SIG-M5 (cell line): ENCODE data around the gene MAVS.
"Not testable (repeated sequence)": the region's sequence is repeated elsewhere in the genome, so short reads cannot be mapped to it uniquely, and the experiment has no call there.

Experiments
- DNase-seq: peaks from one replicate; lab custom pipeline; 2025; lab: John Stamatoyannopoulos, UW

MAVS gene

GRCh38 chr20:3854462-3854871 lies 7.8 kb downstream of the MAVS start:
- DNase-seq, result no peak

DNA sequence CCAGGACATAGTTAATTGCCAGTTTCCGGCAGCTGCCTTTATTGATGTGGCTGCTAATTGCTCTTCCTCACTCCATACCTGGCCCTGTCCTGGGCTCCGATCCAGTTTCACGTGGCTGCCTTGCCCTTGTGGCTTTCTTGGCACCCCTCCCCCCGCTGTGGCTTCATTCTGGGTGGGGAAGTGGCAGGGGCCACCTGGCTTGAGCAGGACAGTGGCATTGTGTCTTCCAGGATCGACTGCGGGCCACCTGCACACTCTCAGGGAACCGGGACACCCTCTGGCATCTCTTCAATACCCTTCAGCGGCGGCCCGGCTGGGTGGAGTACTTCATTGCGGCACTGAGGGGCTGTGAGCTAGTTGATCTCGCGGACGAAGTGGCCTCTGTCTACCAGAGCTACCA lies 10.8 kb downstream of the MAVS start:
- no peak for DNase-seq

- DNase-seq, result no peak
Measured at GRCh38 chr20:3858689-3859088, 12.1 kb downstream of the MAVS start.

DNA sequence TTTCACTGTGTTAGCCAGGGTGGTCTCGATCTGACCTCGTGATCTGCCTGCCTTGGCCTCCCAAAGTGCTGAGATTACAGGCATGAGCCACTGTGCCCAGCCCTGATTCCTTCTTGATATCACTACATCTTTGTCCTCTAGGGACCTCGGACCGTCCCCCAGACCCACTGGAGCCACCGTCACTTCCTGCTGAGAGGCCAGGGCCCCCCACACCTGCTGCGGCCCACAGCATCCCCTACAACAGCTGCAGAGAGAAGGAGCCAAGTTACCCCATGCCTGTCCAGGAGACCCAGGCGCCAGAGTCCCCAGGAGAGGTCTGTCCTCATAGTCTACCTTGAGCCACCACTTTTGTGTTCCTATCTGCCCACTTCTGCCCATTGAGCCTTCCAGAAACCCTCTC lies 14.6 kb downstream of the MAVS start:
- DNase-seq, result no peak

DNA sequence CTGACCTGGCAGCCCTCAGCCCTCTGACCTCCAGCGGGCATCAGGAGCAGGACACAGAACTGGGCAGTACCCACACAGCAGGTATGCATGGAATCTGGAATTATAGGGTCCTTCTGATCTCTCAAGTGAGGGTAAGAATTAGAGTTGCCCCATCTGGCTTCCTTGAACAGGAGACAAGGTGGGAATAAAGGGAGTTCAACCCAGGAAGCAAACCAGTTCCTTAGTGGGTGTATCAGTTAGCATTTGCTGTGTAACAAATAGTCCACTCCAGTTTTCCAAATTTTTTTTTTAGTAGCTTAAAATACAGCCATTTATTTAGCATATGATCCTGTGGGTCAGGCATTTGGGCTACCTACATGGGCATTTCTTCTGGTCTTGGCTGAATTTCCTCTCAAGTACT lies 15.7 kb downstream of the MAVS start:
- DNase-seq, result no peak

GRCh38 chr20:3863317-3863716 lies 16.7 kb downstream of the MAVS start:
- no peak for DNase-seq

DNA sequence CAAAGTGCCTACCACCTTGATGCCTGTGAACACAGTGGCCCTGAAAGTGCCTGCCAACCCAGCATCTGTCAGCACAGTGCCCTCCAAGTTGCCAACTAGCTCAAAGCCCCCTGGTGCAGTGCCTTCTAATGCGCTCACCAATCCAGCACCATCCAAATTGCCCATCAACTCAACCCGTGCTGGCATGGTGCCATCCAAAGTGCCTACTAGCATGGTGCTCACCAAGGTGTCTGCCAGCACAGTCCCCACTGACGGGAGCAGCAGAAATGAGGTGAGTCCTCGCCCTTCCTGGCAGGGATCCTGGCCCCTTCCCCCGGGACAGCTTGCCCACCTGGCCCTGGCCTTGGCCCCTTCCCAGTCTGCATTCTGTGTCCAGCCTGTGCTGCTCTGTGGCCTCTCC lies 17.9 kb downstream of the MAVS start:
- DNase-seq, result no peak

GRCh38 chr20:3865152-3865886 lies 18.7 kb downstream of the MAVS start:
- no peak for DNase-seq

DNA sequence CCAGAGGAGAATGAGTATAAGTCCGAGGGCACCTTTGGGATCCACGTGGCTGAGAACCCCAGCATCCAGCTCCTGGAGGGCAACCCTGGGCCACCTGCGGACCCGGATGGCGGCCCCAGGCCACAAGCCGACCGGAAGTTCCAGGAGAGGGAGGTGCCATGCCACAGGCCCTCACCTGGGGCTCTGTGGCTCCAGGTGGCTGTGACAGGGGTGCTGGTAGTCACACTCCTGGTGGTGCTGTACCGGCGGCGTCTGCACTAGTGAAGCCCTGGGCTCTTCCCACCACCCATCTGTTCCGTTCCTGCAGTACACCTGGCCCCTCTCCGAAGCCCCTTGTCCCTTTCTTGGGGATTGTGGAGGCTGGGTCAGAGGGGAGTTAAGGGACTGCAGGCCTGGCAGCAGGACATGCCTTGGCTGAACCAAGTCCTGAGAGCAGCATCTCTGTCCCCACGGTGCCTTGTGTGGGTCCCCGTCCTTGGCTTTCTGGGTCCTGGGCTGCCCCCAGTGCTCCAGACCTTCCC lies 19.3 kb downstream of the MAVS start:
- no peak for DNase-seq

DNA sequence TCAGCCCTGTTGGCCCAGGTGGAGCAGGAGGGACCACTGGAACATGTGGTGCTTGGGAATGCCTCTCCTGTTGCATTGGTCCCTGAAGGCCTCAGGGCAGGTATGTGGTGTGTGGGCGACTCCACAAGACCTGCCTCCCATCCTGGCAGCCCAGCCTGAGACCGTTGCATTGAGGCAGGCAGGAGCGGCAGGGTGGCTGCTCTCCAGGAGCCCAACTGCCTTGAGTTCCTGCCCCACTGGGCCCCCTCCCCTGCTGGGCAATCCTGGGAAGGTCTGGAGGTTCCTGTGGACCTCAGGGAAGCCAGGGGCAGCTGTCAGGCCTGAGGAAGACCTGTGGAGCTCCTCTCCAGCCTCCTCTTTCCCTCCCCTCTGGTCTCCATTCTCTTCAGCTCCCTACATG lies 19.8 kb downstream of the MAVS start:
- no peak for DNase-seq

DNA sequence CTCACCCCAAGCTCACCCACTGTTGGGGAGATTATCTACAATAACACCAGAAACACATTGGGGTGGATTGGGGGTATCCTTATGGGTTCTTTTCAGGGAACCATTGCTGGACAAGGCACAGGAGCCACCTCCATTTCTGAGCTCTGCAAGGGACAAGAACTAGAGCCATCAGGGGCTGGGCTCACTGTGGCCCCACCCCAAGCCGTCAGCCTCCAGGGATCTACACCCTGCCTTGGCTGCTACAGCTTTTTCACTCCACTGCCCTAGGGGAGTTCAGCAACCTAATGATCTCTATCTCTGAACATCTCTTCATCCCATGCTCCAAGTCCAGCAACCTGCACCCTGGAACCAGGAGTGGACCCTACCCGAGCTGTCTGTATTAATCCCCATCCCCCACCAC lies 21.2 kb downstream of the MAVS start:
- DNase-seq, result no peak

DNA sequence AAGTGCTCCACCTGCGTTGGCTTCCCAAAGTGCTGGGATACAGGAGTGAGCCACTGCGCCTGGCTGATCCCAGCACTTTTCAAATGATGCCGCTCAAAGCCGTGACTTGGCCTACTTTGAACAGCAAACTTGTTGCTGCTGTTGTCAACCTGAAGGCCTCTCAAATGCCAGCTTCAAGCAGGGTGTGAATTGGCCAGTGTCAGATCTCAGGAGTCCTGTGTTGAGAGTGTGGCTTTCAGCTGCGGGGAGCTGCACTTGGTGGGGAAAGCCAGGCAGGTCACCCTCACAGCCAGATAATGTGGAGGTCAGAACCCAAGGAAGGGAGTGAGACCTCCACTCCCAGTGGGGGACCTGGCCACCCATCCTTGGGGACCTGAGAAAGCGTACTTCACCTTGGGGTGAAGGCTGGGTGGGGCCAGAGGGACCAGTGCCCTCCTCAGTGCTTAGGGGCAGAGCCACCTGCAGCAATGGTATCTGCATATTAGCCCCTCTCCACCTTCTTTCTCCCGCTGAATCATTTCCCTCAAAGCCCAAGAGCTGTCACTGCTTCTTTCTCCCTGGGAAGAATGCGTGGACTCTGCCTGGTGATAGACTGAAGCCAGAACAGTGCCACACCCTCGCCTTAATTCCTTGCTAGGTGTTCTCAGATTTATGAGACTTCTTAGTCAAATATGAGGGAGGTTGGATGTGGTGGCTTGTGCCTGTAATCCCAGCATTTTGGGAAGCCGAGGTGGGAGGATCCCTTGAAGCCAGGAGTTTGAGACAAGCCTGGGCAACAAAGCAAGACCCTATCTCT lies 23.4 kb downstream of the MAVS start:
- DNase-seq, result no peak

DNA sequence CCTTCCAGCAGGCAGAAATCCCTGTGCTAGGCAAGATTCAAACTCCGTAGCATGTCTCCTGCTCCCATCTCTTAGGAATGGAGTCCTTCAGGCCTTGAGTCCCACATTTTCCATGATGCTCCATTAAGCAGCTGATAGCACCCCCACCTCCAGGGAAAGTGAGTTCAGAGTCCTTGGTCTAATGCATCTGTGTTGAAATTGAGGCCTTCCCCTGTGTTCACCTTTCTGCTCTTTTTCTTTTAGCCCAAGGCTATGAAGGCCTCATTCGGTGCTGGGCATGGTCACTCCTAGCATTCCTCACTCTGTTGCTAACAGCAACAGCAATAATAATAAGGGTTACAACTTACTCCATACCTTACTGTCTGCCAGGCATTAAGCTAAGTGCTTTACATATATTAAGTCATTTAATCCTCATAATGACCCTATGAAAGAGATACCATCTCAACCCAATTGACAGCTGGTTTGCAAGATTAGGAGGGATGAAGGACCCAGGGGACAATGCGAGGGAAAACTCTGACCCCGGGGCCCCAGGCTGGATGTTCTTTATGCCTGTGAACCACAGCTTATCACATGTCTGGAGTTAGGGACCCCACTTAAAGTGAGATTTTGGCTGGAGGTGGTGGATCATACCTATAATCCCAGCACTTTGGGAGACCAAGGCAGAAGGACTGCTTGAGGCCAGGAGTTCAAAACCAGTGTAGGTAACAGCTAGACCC lies 25.1 kb downstream of the MAVS start:
- DNase-seq, result no peak

GRCh38 chr20:3873507-3873906 lies 26.9 kb downstream of the MAVS start:
- DNase-seq, result no peak

DNA sequence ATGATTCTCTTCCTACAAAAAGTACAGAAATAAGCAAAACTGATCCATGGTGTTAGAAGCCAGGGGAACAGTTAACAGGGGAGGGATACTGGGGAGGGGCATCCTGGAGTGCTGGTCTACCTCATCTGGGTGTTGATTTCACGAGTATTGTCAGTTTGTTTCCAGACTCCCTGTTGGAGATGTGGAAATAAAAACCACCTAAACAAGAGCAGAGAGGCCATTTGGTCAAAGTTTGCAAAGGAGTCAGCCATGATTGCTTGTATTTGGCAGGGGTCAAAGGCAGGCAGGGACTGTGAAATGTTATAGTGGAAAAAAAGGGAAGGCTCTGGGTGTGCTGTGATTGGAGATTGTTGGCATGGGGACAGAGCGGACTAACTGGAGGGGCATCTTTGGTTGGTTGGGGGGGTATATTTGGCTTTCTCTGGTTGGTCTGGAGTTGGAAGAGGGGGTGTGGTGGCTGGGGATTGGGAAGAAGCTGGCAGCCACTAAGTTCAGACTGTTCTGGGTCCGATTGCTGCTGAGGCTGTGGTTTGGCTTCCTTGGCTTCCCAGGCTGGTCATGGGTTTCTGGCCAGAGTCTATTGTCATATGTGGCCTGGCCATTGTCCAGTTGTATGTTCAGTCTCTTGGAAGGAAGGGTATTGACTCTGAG lies 27.7 kb downstream of the MAVS start:
- no peak for DNase-seq

DNA sequence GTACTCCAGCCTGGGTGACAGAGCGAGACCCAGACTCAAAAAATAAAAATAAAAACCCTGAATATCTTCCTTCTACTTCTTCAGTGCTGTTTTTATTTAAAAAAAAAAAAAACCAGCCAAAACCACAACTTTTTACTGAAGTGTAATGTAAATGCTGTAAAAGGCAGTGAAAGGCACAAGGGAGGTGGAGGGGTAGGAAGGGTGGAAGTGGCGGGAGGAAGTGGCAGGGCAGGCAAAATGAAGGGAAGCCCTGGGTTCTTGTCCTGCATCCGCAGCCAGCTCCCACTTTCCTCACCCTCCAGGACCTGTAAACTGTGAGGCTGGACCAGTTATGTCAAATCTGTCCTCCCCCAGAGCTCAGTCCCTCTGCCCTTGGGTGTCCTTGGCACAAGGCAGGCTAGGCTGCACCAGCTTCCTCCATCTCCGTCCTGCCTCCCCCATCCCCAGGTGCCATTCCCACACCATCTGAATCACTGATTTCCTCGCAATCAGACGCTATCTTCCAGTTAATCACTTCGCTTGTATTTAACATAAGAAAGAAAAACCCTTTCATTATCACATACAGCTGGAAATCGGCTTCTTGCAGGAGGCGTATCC lies 28.8 kb downstream of the MAVS start:
- DNase-seq, result no peak

GRCh38 chr20:3876000-3876399 lies 29.4 kb downstream of the MAVS start:
- no peak for DNase-seq

GRCh38 chr20:3876676-3877075 lies 30.0 kb downstream of the MAVS start:
- no peak for DNase-seq

DNA sequence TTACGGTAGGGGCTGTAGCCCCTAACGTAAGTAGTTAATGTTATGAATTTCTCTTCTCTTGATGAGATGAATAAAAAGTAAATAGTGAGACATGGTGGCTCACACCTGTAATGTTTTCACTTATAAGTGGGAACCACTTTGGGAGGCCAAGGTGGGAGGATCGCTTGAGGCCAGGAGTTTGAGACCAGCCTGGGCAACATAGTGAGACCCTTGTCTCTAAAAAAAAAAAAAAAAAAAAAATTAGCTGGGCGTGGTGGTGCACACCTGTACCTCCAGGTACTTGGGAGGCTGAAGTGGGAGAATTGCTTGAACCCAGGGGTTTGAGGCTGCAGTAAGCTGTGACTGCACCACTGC lies 32.3 kb downstream of the MAVS start:
- not testable (repeated sequence) for DNase-seq

DNA sequence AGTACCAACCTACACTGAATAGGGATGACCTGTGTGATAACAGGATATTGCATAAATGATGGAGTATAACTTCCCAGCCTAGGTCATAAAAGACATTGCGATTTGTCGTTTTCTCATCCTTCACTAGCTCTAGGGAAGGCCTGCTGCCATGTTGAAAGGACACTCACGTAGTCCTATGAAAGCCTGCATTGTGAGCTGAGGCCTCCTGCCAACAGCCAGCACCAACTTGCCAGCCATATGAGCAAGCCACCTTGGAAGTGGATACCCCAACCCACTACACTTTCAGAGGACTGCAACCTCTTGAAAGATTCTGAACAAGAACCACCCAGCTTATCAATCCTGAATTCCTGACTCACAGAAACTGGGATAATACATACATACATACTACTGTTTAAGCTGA lies 39.1 kb downstream of the MAVS start:
- DNase-seq, result no peak

DNA sequence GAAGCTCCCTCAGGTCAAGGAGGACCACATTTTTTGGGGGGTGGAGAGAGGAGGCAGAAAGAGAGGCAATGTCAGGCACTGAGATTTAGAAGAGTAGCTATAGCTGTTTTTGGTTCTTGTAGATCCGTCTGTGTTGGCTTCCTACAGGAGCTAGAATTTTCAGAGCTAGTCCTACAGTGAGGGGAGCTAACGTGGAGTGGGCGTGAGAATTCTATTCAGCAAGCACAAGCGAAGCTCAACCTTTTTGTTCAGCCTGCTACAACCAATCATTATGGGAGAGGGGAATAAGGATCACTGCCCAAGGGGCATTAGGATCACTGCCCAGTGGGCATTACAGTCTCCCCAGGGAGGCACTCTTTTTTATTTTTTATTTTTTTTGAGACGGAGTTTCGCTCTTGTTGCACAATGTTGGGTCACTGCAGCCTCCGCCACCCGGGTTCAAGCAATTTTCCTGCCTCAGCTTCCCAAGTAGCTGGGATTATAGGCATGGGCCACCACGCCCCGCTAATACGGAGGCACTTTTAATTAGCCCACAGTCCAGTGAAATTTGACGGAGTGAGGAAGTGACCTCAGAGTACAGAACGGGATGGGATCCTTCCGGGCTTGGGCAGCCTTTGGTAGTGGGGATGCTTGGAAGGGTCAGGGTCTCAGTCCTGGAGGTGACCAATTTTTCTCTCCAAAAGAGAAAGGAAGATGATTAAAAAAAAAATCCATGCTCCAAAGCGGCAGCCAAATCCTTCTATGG lies 41.4 kb downstream of the MAVS start:
- DNase-seq, result no peak
